Suprapubic skin (tissue), 4 donors: ENCODE results near the gene TMTC2.

Source experiments
- CTCF ChIP-seq, 2 donors: fragments of 200-600 bp in 1 of 2; fragments of 450-650 bp in 1 of 2; sonication (generic) in 1 of 2; IDR thresholded peaks; one replicate each; pipeline ENCODE4 v1.5.1; 2016 to 2019; ENCODE audit warnings: antibody characterized with exemption in 2 of 2, mild to moderate bottlenecking in 1 of 2, moderate library complexity in 1 of 2
- EP300 ChIP-seq: sonication (generic); formaldehyde crosslinking; IDR thresholded peaks from one replicate; pipeline ENCODE4 v1.6.1; 2017; ENCODE audit warnings: antibody characterized with exemption
- POLR2AphosphoS5 ChIP-seq, 3 donors: sonication (generic); formaldehyde crosslinking; IDR thresholded peaks; one replicate each; pipeline ENCODE4 v1.6.1; 2017; ENCODE audit warnings: antibody characterized with exemption in 3 of 3

DNA sequence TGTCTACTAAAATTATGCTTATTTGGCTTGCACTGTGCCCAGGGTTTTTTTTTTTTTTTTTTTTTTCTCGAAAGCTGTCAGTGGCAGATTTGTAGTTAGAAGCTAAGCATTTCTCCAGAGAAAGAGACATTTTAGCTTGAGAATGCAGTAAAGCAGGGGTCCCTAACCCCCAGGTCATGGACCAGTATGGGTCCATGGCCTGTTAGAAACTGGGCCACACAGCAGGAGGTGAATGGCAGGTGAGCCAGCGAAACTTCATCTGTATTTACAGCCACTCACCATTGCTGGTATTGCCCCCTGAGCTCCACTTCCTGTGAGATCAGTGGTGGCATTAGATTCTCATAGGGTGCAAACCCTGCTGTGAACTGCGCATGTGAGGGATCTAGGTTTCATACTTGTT is 73.7 kb downstream of the TMTC2 start:
- TF ChIP-seq CTCF (IDR thresholded peaks at IDR 0.05): no peak
- no peak for TF ChIP-seq EP300
- TF ChIP-seq POLR2AphosphoS5 (IDR thresholded peaks at IDR 0.05): no peak
